Peyer's patch (tissue), 4 donors: ENCODE measurements around the gene MUTYH.

Experiments used
- POLR2A ChIP-seq, 2 donors: fragments of 450-650 bp; IDR thresholded peaks; one replicate each; pipeline ENCODE4 v1.5.1; 2017; ENCODE audit warnings: antibody characterized with exemption in 2 of 2, mild to moderate bottlenecking in 2 of 2, moderate library complexity in 2 of 2
- TF ChIP-seq, protein P1 (sequence below), 6 experiments: fragments of 450-650 bp in 4 of 6; fragments of 200-600 bp in 2 of 6; sonication (generic) in 1 of 6; IDR thresholded peaks; one replicate each; pipeline ENCODE4 v1.5.1; 2017 to 2019; ENCODE audit warnings: antibody characterized with exemption in 6 of 6, mild to moderate bottlenecking in 3 of 6, moderate library complexity in 1 of 6

DNA sequence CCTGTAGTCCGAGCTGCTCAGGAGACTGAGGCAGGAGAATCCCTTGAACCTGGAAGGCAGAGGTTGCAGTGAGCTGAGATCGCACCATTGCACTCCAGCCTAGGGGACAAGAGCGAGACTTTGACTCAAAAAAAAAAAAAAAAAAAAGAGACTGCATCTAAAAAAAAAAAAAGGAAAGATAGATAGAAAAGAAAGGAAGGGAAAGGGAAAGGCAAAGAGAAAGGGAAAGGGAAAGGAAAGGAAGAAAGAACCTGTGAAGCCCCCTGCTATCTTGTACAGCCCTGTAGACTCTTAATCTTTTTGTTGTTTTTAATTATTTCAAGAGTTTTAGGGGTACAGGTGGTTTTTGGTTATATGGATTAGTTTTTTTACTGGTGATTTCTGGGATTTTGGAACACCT lies 46.0 kb upstream of the MUTYH start:
- TF ChIP-seq POLR2A (IDR thresholded peaks at IDR 0.05) = no peak
- TF ChIP-seq, protein P1, sequence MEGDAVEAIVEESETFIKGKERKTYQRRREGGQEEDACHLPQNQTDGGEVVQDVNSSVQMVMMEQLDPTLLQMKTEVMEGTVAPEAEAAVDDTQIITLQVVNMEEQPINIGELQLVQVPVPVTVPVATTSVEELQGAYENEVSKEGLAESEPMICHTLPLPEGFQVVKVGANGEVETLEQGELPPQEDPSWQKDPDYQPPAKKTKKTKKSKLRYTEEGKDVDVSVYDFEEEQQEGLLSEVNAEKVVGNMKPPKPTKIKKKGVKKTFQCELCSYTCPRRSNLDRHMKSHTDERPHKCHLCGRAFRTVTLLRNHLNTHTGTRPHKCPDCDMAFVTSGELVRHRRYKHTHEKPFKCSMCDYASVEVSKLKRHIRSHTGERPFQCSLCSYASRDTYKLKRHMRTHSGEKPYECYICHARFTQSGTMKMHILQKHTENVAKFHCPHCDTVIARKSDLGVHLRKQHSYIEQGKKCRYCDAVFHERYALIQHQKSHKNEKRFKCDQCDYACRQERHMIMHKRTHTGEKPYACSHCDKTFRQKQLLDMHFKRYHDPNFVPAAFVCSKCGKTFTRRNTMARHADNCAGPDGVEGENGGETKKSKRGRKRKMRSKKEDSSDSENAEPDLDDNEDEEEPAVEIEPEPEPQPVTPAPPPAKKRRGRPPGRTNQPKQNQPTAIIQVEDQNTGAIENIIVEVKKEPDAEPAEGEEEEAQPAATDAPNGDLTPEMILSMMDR (IDR thresholded peaks at IDR 0.05) = no peak
